Limb (tissue), 2 donors: Measurements from ENCODE around the gene CCDC152.

Experiments used
- DNase-seq, 2 donors: peaks; one replicate each; pipeline ENCODE4 v3.0.0-alpha.2; 2016; ENCODE audit errors: extremely low spot score in 2 of 2

Gene CCDC152

GRCh38 chr5:42851481-42851880 lies 94.9 kb downstream of the CCDC152 start:
- DNase-seq: no peak
